Kidney (tissue), 14 donors: ENCODE results near the gene DNMT1. TPM values are rescaled to one million over a fixed set of nuclear protein-coding genes. Genes with fewer than 3 reads are reported as not detected.
A peak's percentile ranks its signal among the peaks of the same experiment; 100 is the strongest.

Experiments used
- DNase-seq, 5 donors: peaks; one replicate each; pipeline ENCODE4 v3.0.0-alpha.2; 2013 to 2020
- FAIRE-seq: peaks from 2 replicates; lab custom pipeline; 2012; peaks lifted over from hg19 to GRCh38; lab: Jason Lieb, UNC
- H3K27ac ChIP-seq, 2 donors: one replicate each; pipeline ENCODE4 v1.7.0; 2013; ENCODE audit warnings: low read depth in 2 of 2, low read length in 2 of 2, inconsistent platforms in 1 of 2
- H3K27me3 ChIP-seq: one replicate; pipeline ENCODE4 v1.7.1; 2013; ENCODE audit warnings: low read length, inconsistent platforms; ENCODE audit not compliant: control insufficient read depth, insufficient read depth
- H3K36me3 ChIP-seq, 3 donors: one replicate each; pipeline versions ENCODE4 v1.7.0 to v1.7.1; 2013; ENCODE audit warnings: low read length in 3 of 3, control low read depth in 1 of 3, inconsistent platforms in 1 of 3; ENCODE audit not compliant: insufficient read depth in 3 of 3, control insufficient read depth in 2 of 3
- H3K4me1 ChIP-seq, 3 donors: one replicate each; pipeline versions ENCODE4 v1.7.0 to v1.7.1; 2013; ENCODE audit warnings: low read length in 3 of 3, inconsistent platforms in 1 of 3, low read depth in 1 of 3; ENCODE audit not compliant: control insufficient read depth in 2 of 3, insufficient read depth in 2 of 3
- H3K4me3 ChIP-seq, 3 donors: one replicate each; pipeline versions ENCODE4 v1.7.0 to v1.8.1; 2013; ENCODE audit warnings: low read length in 3 of 3, control low read depth in 1 of 3, inconsistent platforms in 1 of 3
- H3K9ac ChIP-seq, 3 donors: one replicate each; pipeline versions ENCODE4 v1.7.0 to v1.7.1; 2013; ENCODE audit warnings: low read length in 3 of 3, control low read depth in 1 of 3, inconsistent platforms in 1 of 3
- H3K9me3 ChIP-seq, 3 donors: one replicate each; pipeline versions ENCODE4 v1.7.0 to v1.7.1; 2013; ENCODE audit warnings: low read length in 3 of 3, control low read depth in 1 of 3, inconsistent platforms in 1 of 3; ENCODE audit not compliant: control insufficient read depth in 2 of 3, insufficient read depth in 1 of 3
- intact Hi-C: fragments of 100-400 bp; cut with DNase I; formaldehyde crosslinking; loops from one replicate; pipeline ENCODE4 v1.11.1; 2022
- polyA plus RNA-seq: library from polyadenylated mRNA; stranded (reverse); fragments of 350-450 nt; fragmentation: Illumina TruSeq; extraction: RNeasy Lipid Tissue Mini Kit (QIAGEN cat#74804); gene quantifications from one replicate; pipeline ENCODE4 v1.2.3, GENCODE V29; 2014; ENCODE audit warnings: low read depth, low replicate concordance; ENCODE audit not compliant: insufficient read depth
- total RNA-seq: library from RNA; stranded (reverse); fragmentation: NEBNext Ultra II Directional; extraction: Animal tissue kit (Norgen Biotek cat#: 25700); gene quantifications from one replicate; pipeline ENCODE4 v1.2.1, GENCODE V29; 2021
- TF ChIP-seq, protein P1 (sequence below): IDR thresholded peaks from 3 replicates; pipeline ENCODE4 v1.5.1; 2012; ENCODE audit warnings: mild to moderate bottlenecking, moderate library complexity, borderline replicate concordance; ENCODE audit not compliant: insufficient read depth; ENCODE audit errors: extremely low read depth
- donor health status: control.
- donor health status: control.
- donor health status: control.
- donor health status: control.
- donor health status: control.
- donor health status: DM: yes; HTN: yes; CAD: no.
- donor health status: Normal renal cell carcinoma (clear cell type).

Gene DNMT1
- total and polyA plus RNA-seq, 2 donors from 2014 or later = 15.3 to 64.6 TPM

DNA sequence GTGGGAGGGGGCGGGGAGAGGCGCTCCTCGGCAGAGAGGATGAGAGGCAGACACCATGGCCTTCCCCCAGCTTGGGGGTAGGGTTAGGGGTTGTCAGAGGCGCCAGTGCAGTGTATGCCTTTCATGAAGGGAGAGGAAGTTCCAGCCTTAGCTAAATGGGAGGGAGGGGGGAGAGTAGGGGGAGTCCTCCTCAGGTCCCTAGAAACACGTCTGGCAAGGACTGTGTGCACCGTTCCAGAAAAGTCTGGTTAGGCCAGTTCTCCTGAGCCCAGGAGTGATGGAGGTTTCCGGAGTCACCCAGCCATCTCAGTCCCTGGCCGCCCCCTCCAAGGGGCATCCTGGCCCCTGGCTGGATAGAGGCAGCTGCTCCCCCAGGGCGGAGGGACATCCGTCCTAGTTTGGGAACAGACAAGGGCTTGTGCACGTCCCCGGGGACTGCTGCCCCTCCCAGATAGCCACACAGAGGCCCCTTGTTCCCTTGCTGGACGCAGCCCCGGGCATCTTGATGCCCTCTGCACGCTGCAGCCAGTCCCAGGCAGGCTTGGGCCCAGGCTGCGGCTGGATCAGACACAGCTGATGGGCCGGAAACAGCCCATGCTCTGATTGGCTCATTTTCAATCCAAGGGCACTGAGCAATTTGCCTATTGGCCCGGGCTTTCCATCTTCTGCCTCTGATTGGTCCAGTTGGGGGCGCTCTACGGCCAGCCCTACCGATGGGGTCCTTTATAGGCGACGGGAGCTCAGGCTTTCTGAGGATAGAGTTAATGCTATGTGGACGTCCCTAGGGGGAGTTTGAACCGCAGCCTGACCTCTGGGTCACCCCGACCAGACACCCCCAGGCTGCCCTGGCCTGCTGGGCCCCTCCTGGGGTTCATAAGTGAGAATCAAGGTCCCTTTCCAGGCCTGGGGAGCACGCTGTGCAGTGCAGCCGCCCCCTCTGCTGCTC is 32.5 kb upstream of the DNMT1 start:
- Histone ChIP-seq H3K9me3 (no peaks in the 10 kb centered on the region), H3K9ac (peak overlapping the region in 1 of 3 donors; percentile 12), H3K4me1 (peaks cover 0 to 3% (median 0%) of the 10 kb centered on the region in 3 donors), H3K27me3 (no peaks in the 10 kb centered on the region), H3K36me3 (no peaks in the 10 kb centered on the region), H3K27ac (peak overlapping the region; percentile 71 to 77), H3K4me3 (peak overlapping the region in 1 of 3 donors; percentile 16)
- no peak for FAIRE-seq
- TF ChIP-seq, protein P1, sequence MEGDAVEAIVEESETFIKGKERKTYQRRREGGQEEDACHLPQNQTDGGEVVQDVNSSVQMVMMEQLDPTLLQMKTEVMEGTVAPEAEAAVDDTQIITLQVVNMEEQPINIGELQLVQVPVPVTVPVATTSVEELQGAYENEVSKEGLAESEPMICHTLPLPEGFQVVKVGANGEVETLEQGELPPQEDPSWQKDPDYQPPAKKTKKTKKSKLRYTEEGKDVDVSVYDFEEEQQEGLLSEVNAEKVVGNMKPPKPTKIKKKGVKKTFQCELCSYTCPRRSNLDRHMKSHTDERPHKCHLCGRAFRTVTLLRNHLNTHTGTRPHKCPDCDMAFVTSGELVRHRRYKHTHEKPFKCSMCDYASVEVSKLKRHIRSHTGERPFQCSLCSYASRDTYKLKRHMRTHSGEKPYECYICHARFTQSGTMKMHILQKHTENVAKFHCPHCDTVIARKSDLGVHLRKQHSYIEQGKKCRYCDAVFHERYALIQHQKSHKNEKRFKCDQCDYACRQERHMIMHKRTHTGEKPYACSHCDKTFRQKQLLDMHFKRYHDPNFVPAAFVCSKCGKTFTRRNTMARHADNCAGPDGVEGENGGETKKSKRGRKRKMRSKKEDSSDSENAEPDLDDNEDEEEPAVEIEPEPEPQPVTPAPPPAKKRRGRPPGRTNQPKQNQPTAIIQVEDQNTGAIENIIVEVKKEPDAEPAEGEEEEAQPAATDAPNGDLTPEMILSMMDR = no peak
- intact Hi-C loops = no loop called here
- DNase-seq = peak; percentile 74 to 92 (median 84)

DNA sequence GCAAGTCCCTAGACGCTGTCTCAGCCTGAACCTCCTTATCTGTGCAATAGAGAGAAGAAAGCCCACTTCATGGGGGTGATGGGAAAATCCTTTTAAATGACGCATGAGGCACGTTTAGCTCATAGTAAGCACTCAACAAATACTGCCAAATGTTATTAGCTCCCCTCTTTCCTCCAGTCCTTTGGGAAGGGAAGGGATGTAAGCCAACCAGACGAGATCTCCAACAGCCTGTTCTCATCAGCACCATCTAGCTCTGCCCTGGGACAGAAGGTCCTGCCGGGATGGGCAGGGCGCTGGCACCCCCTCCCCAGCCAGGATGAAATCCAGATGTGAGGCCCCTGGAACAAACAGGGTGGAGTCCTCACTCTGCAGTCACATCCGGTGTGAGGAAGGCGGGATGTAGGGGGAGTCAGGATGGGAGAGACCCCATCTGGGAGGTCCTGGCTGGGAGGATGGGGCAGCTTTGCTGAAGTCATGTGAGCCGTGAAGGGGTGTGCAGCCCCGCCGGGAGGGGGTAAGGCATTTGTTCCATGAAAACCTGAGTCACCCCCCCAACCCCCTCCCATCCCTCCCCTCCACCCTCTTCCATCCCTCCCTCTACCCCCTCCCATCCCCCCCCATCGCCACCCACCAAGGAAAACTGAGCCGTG is 31.7 kb upstream of the DNMT1 start:
- H3K27ac ChIP-seq = peak overlapping the region in 1 of 2 donors; percentile 77
- H3K9ac ChIP-seq = no peak overlapping the region
- peak overlapping the region in 1 of 3 donors; percentile 1 for H3K4me3 ChIP-seq

DNA sequence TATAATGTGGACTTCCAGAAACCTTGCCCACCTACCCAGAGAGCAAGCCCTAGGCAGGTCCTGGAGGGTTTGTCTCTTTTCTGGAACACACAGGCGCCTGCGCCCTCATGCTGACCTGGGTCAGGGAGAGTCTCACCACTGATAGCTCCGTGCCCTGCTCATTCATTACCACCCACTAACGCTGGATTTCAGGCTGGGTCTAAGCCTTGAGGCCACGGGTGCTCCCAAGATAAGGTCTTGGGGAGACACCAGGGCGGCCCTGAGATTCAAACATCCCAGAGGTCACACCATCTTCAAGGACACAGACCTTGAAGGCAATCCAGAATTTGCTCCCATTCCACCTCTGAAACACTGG is 31.2 kb upstream of the DNMT1 start:
- FAIRE-seq (no peak), DNase-seq (no peak)
- TF ChIP-seq, protein P1 = no peak
- no peaks in the 10 kb centered on the region for H3K9me3 ChIP-seq
- no peak overlapping the region for H3K9ac ChIP-seq
- H3K27me3 ChIP-seq = no peaks in the 10 kb centered on the region
- H3K36me3 ChIP-seq = no peaks in the 10 kb centered on the region
- peak overlapping the region in 1 of 2 donors; percentile 77 for H3K27ac ChIP-seq
- H3K4me1 ChIP-seq = peaks cover 0 to 3% (median 0%) of the 10 kb centered on the region in 3 donors
- intact Hi-C loops = no loop called here
- no peak overlapping the region for H3K4me3 ChIP-seq

More for the DNA sequence above, 31.7 kb upstream of the DNMT1 start:
- TF ChIP-seq, protein P1 = no peak
- FAIRE-seq = no peak
- H3K9me3 ChIP-seq = no peaks in the 10 kb centered on the region
- peak; percentile 84 to 96 (median 86) for DNase-seq
- H3K27me3 ChIP-seq = no peaks in the 10 kb centered on the region
- H3K36me3 ChIP-seq = no peaks in the 10 kb centered on the region
- intact Hi-C loops = no loop called here
- H3K4me1 ChIP-seq = peaks cover 0 to 3% (median 0%) of the 10 kb centered on the region in 3 donors
